K562 treated with DMSO at 1 percent for 4 hours (cell line): ENCODE results near the gene VMO1. TPM values are rescaled to one million over a fixed set of nuclear protein-coding genes. Genes with fewer than 3 reads are reported as not detected.

ENCODE experiments used
- total RNA-seq: library from RNA; unstranded; fragments of 300-600 nt; gene quantifications from 2 replicates; pipeline ENCODE4 v1.2.3, GENCODE V29; 2022; ENCODE audit not compliant: insufficient read depth

Gene VMO1, protein sequence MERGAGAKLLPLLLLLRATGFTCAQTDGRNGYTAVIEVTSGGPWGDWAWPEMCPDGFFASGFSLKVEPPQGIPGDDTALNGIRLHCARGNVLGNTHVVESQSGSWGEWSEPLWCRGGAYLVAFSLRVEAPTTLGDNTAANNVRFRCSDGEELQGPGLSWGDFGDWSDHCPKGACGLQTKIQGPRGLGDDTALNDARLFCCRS
- total RNA-seq, result not detected in 2 replicates

DNA sequence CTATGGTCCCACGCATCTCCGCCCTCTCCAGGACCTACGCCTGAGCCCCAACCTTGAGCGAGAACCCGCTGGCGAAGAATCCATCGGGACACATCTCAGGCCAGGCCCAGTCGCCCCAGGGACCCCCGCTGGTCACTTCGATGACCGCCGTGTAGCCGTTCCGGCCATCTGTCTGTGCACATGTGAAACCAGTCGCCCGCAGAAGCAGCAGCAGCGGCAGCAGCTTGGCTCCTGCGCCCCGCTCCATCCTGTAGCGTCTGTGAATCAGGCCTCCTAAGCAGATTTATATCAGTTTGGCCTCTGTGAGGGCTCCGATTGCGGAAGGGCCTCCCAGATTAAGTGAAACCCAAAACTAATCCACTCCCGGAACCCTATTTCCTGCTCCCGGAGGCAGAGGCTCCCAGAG is at the start of gene VMO1:
TSS of gene VMO1 (minus strand) at position 259 of the 406 bp plus-strand sequence. CDS start at position 247, 12 bp downstream.

DNA sequence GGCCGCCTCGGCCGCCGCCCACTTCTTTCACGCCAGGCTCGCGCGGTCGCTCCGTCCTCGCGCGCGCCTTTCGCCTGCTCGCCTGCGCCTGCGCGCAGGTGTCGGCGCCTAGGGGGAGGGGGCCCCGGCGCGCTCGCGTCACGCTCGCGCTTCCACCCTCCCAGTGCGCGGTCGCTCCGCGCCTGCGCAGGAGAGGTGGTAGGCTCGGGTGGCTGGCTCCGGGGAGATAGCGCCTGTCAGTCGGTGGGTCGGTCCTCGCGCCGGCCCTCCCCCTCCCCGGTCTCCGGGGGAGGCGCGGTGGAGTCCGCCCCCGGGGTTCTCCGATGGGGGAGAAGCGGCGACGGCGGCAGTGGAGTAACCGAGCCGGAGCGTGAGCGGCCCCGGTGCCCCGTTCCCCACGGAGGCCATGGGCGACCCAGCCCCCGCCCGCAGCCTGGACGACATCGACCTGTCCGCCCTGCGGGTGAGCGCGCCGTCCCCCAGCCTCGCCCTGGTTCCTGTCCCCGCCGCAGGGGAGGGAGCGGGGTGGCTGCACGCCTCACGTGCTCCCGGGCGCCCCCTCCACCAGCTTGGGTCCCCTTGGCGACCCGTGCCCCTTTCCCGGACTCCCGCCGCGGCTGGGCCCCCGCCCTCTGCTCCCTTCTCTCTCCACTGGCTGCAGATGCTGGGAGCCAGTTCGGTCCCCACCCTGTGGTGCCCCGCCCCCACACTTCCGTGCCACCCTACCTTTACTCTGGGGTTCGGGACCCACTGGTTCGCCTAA is 47.2 kb upstream of the VMO1 start, which contains the start of gene MINK1:
TSS of gene MINK1 (plus strand) at position 163 of the 763 bp plus-strand sequence. CDS start at position 407, 244 bp downstream.

DNA sequence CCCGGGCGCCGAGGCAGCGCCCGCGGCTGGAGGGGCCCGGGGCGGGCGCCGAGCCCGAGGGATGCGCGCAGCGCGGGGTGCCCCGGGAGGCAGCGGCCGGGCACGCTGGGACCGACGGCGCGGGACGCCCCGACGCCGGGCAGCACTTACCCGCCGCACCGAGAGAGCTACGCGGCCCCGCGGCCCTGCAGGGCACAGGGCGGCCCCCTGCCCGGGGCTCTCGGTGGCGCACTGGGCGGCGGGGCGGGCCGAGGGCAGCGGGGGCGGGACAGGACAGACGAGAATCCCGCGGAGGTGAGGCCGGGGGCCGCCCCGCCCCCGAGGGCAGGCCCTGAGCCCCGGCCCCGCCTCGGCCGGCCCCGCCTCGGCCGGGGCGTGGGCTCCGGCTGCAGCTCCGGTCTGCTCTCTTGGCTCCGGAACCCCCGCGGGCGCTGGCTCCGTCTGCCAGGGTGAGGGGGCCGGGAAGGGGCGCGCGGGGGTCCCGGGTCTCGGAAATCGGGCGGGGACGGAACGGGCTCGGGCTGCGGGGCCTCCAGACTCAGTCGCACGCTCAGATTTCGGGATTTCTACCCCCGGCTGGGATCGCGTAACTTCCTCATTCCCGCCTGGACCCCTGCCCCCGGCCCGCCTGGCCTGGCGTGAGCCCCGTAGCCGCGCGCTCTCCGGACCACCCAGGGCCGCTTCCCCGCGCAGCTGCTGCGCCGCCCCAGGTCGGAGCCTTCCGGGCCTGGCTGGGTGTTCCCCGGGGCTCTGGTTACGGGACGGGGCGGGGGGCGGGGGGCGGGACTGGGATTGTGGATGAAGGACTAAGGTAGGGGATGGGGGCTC is 20.8 kb upstream of the VMO1 start, which contains the start of gene PLD2:
TSS of gene PLD2 (plus strand) at position 376 of the 828 bp plus-strand sequence. CDS start 621 bp downstream, outside the sequence.

DNA sequence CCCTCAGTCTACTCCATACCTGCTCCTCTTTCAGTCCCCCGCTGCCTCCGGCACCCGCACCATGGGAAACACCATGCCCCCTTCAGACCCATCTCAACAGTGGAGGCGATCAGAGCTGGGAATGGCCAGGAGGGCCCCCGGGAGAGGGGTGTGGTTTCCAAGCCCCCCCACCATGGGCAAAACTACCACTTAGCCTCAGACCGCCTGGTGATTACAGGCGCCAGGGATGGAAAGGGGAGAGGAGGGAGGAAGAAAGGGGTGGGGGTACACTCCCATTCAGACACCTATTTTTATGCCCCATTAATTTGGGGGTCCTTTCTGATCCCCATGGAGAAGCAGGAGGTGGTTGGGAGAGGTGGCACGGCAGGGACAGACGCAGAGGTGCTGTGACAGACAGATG is 16.1 kb upstream of the VMO1 start, which contains the start of gene C17orf114:
TSS of gene C17orf114 (minus strand) at position 101 of the 400 bp plus-strand sequence.

DNA sequence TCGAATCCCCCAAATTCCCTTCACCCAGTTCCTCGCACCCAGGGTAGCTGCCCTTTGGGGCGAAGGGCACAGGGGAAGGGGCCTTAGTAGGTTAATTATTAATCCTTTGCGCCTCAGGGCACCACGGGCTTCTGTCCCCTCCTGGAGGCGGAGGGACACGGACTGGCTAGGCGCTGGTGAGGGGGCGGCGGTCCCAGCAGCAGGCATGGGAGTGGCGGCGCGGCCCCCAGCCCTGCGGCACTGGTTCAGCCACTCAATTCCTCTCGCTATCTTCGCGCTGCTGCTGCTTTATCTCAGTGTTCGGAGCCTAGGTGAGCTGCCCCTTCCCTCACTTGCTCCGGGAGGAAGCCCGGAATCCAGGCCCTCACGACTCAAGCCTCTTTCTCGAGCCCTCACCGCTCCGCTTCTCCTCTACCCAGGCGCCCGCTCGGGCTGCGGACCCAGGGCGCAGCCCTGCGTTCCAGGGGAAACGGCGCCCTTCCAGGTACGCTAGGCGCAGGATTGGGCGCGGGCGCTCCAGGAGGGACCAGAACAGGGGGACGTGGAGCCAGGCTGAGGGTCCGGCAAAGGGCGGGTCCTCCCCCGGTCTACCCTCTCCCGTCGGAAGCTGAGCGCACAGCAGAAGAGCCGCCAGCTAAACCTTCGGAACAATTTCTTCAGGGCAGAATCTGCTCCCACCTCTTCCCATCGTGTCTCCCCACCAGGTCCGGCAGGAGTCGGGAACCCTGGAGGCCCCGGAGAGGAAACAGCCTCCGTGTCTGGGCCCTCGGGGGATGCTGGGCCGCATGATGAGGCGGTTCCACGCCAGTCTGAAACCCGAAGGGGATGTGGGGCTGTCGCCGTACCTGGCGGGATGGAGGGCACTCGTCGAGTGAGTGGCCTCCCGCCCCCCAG is 2.9 kb upstream of the VMO1 start, which contains the start of gene GLTPD2:
TSS of gene GLTPD2 (plus strand) at position 158 of the 894 bp plus-strand sequence. CDS start at position 206, 48 bp downstream.

DNA sequence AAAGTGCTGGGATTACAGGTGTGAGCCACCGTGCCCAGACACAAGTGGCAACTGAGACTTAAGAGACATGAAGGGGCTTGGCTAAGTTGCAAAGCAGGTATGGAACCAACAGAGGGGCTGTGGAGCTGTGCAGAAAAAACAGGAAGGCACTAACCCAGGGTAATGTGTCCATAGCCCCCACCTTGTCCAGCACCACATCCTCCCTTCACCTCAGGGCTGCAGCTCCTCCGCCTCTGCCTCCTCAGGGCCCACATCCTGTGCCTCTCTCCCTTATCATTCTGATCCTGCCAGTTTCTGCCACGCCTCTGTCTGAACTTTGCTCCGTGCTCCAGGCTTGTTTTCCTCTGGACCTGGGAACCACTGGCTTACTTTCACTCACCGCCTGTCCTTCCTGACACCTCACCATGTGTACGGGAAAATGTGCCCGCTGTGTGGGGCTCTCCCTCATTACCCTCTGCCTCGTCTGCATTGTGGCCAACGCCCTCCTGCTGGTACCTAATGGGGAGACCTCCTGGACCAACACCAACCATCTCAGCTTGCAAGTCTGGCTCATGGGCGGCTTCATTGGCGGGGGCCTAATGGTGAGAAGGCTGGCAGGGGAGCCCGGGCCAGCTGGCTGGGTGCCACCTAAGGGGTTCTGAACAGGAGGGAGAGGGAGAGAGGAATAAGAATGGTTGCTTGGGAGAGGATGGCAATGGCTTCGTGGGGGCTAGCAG is 14.5 kb downstream of the VMO1 start, which contains the start of gene TM4SF5:
TSS of gene TM4SF5 (plus strand) at position 368 of the 716 bp plus-strand sequence. CDS start at position 405, 37 bp downstream.

DNA sequence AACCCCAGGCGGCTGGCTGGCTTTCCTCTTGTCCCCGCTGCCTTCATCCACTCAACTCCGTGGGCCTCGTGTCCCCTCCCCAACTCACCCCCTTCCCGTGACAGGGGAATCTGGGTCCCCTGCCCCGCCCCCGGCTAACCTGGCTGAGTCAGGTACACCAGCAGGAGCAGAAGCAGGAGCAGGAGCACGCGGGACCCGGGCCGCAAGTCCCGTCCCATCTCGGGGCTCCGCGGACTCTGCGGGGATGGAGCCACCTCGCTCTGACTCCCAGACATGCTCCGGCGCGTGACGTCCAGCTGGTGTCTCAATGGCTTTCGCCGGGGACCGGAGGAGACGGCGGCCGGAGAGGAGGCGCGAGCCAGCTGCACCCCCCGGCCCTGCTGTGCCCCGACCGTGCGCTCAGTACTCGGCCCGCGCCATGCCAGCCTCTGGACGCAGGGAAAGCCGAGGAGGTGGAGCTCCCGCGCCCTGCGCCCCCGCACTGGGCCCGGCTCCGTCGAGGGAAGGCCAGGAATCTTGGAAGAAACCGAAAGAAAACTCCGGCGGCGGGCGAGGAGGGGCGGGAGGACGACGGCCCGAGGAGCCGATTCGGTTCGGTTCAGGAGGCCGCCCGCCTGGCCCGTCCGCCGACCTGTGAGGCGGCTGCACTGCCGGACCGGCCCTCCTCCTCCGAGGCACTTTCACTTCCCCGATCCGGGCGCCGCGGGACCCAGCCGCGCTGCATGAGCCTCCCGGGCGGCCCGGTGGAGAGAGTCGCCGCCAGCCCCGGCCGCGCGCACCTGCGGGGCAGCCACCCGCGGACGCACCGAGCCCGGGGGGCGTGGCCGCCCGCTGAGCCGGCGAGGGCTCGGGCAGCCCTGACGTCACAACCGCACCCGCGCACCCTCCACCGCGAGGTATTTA is 46.8 kb downstream of the VMO1 start, which contains the start of the genes CXCL16 and ZMYND15:
TSS of gene CXCL16 (minus strand) at position 807 of the 903 bp plus-strand sequence. CDS start at position 218, 589 bp downstream.
TSS of gene ZMYND15 (plus strand) at position 712 of the 903 bp plus-strand sequence. CDS start 716 bp downstream, outside the sequence.

Other genes with a start within 250 kb of the VMO1 start
- 14.2 and 18.0 TPM in 2 replicates for gene MYBBP1A, start 231.0 kb downstream of the VMO1 start, total RNA-seq
- gene GGT6, start 225.8 kb downstream of the VMO1 start, total RNA-seq, result not detected in 2 replicates
- gene SMTNL2, start 201.8 kb downstream of the VMO1 start, total RNA-seq, result not detected in 2 replicates
- gene ALOX15, start 144.7 kb downstream of the VMO1 start, total RNA-seq, result not detected in 2 replicates
- gene PELP1, start 82.2 kb downstream of the VMO1 start, total RNA-seq, result 37.2 and 38.9 TPM in 2 replicates
- 18.1 and 20.6 TPM in 2 replicates for gene ARRB2, start 75.7 kb downstream of the VMO1 start, total RNA-seq
- 4.9 and 10.5 TPM in 2 replicates for gene MED11, start 54.9 kb downstream of the VMO1 start, total RNA-seq
- not detected in 2 replicates for gene ZMYND15, start 46.5 kb downstream of the VMO1 start, total RNA-seq
- gene CXCL16, start 46.4 kb downstream of the VMO1 start, total RNA-seq, result not detected in 2 replicates
- gene TM4SF5, start 14.5 kb downstream of the VMO1 start, total RNA-seq, result not detected in 2 replicates
- gene GLTPD2, start 2.6 kb upstream of the VMO1 start, total RNA-seq, result 1.6 TPM in 1 of 2 replicates, not detected in the other
- gene PSMB6, start 9.8 kb upstream of the VMO1 start, total RNA-seq, result 139 and 156 TPM in 2 replicates
- 4.0 and 14.9 TPM in 2 replicates for gene PLD2, start 20.8 kb upstream of the VMO1 start, total RNA-seq
- 22.4 and 27.5 TPM in 2 replicates for gene MINK1, start 47.0 kb upstream of the VMO1 start, total RNA-seq
- gene C17orf107, start 113.2 kb upstream of the VMO1 start, total RNA-seq, result 0.50 and 0.97 TPM in 2 replicates
- gene CHRNE, start 116.7 kb upstream of the VMO1 start, total RNA-seq, result not detected in 2 replicates
- 0.71 TPM in 1 of 2 replicates, not detected in the other for gene GP1BA, start 145.9 kb upstream of the VMO1 start, total RNA-seq
- gene SLC25A11, start 153.7 kb upstream of the VMO1 start, total RNA-seq, result 45.8 and 50.8 TPM in 2 replicates
- 36.9 and 40.4 TPM in 2 replicates for gene RNF167, start 153.9 kb upstream of the VMO1 start, total RNA-seq
- 558 and 653 TPM in 2 replicates for gene PFN1, start 162.2 kb upstream of the VMO1 start, total RNA-seq
- gene ENO3, start 164.8 kb upstream of the VMO1 start, total RNA-seq, result 19.1 and 33.4 TPM in 2 replicates
- 30.6 and 35.7 TPM in 2 replicates for gene SPAG7, start 181.5 kb upstream of the VMO1 start, total RNA-seq
- 17.0 and 18.7 TPM in 2 replicates for gene CAMTA2, start 201.3 kb upstream of the VMO1 start, total RNA-seq
- gene INCA1, start 211.2 kb upstream of the VMO1 start, total RNA-seq, result not detected in 2 replicates
- 10.5 and 12.7 TPM in 2 replicates for gene KIF1C, start 211.6 kb upstream of the VMO1 start, total RNA-seq
- gene SLC52A1, start 249.1 kb upstream of the VMO1 start, total RNA-seq, result not detected in 2 replicates